Right lobe of liver (tissue), 6 donors: Measurements from ENCODE around the gene TMEM125. TPM values are rescaled to one million over a fixed set of nuclear protein-coding genes. Genes with fewer than 3 reads are reported as not detected.
A peak's percentile ranks its signal among the peaks of the same experiment; 100 is the strongest.

ENCODE experiments used
- ATAC-seq, 4 donors: fragments of 200-7000 bp; cut with Tn5 transposase; one replicate each; pipeline ENCODE4 v1.9.1; 2020; ENCODE audit warnings: mild to moderate bottlenecking in 4 of 4, moderate library complexity in 4 of 4
- DNase-seq, 3 donors: peaks; one replicate each; pipeline ENCODE4 v3.0.0-alpha.2; 2020
- H3K27ac ChIP-seq, 3 donors: fragments of 200-600 bp; one replicate each; pipeline ENCODE4 v1.8.0; 2022
- H3K27me3 ChIP-seq, 2 donors: fragments of 200-600 bp; one replicate each; pipeline ENCODE4 v1.8.0; 2022
- H3K36me3 ChIP-seq, 4 donors: fragments of 200-600 bp; sonication (generic) in 1 of 4; one replicate each; pipeline versions ENCODE4 v1.5.1 to v1.8.0; 2017 to 2022; ENCODE audit warnings: control low read depth in 1 of 4
- H3K4me1 ChIP-seq, 4 donors: fragments of 200-600 bp; sonication (generic) in 1 of 4; one replicate each; pipeline versions ENCODE4 v1.5.1 to v1.8.0; 2017 to 2022; ENCODE audit warnings: control low read depth in 1 of 4
- H3K4me3 ChIP-seq, 3 donors: fragments of 200-600 bp; one replicate each; pipeline ENCODE4 v1.8.0; 2022
- H3K9me3 ChIP-seq, 4 donors: fragments of 200-600 bp; sonication (generic) in 1 of 4; one replicate each; pipeline versions ENCODE4 v1.5.1 to v1.8.0; 2017 to 2022; ENCODE audit warnings: control low read depth in 1 of 4
- CTCF ChIP-seq, 4 donors: fragments of 200-600 bp in 3 of 4; fragments of 450-650 bp in 1 of 4; IDR thresholded peaks; one replicate each; pipeline versions ENCODE4 v1.5.1 to v1.8.0; 2016 to 2022; ENCODE audit warnings: antibody characterized with exemption in 4 of 4, mild to moderate bottlenecking in 2 of 4
- POLR2A ChIP-seq: fragments of 450-650 bp; IDR thresholded peaks from one replicate; pipeline ENCODE4 v1.6.1; 2017; ENCODE audit warnings: antibody characterized with exemption, mild to moderate bottlenecking
- WGBS: methylation state at CpG from one replicate; pipeline ENCODE4 v1.1.6; 2018; ENCODE audit warnings: low coverage, low lambda C conversion rate; ENCODE audit not compliant: insufficient coverage; ENCODE audit errors: missing lambda C conversion rate; 5-methylcytosine and 5-hydroxymethylcytosine counted together
- intact Hi-C, 2 donors: fragments of 100-400 bp; cut with DNase I; formaldehyde crosslinking; loops; one replicate each; pipeline versions ENCODE4 v1.11.2 to v1.14.1; 2022
- total RNA-seq, 6 experiments: library from RNA; depleted of rRNA in 2 of 6; stranded (reverse); fragments of >200 nt in 2 of 6; fragmentation: NEBNext Ultra II Directional in 3 of 6; extraction: Animal tissue kit (Norgen Biotek cat#: 25700) in 3 of 6; gene quantifications; one replicate each; pipeline versions ENCODE4 v1.1.0 to v1.2.4, GENCODE V29; 2016 to 2023
- donor health status: DM: no; HTN: yes; CAD: no.
- donor health status: DM: no; HTN: no; CAD: no.
- donor health status: DM: no; HTN: no; CAD: no.
- donor health status: DM: no; HTN: yes; CAD: no.
- donor health status: DM: no; HTN: yes; CAD: no.

TMEM125 gene
- total RNA-seq, 6 experiments from 2014 or later = 0.21 to 0.27 TPM; not detected in 4

GRCh38 chr1:43304771-43305300 is 35.1 kb downstream of the TMEM125 start:
- Histone ChIP-seq H3K9me3 (no peaks in the 10 kb centered on the region), H3K36me3 (no peaks in the 10 kb centered on the region), H3K27me3 (no peaks in the 10 kb centered on the region), H3K4me1 (peaks cover 0 to 20% (median 9%) of the 10 kb centered on the region in 4 donors), H3K4me3 (no peak overlapping the region), H3K27ac (no peak overlapping the region)
- intact Hi-C loops = no loop called here
- DNase-seq (peak in 1 of 3 donors; percentile 54), ATAC-seq (no peak)
- no peak for TF ChIP-seq POLR2A
- TF ChIP-seq CTCF (IDR thresholded peaks at IDR 0.05) = no peak
- 60% methylated on average over 2 of the region's 46 CpGs for WGBS

- peak in 1 of 3 donors; percentile 22 for DNase-seq
Measured at GRCh38 chr1:43305461-43305860, 35.7 kb downstream of the TMEM125 start.

GRCh38 chr1:43305926-43306687 is 36.3 kb downstream of the TMEM125 start:
- ATAC-seq (no peak), DNase-seq (peak in 1 of 3 donors; percentile 16)
- no peak overlapping the region for H3K4me3 ChIP-seq
- H3K27me3 ChIP-seq = no peaks in the 10 kb centered on the region
- intact Hi-C loops = no loop called here
- no peaks in the 10 kb centered on the region for H3K9me3 ChIP-seq
- H3K4me1 ChIP-seq = peaks cover 0 to 20% (median 9%) of the 10 kb centered on the region in 4 donors
- WGBS = 88% methylated on average over 6 of the region's 6 CpGs
- no peak for TF ChIP-seq POLR2A
- no peak for TF ChIP-seq CTCF (IDR thresholded peaks at IDR 0.05)
- H3K36me3 ChIP-seq = no peaks in the 10 kb centered on the region
- H3K27ac ChIP-seq = no peak overlapping the region

More at GRCh38 chr1:43305461-43305860, 35.7 kb downstream of the TMEM125 start:
- intact Hi-C loops = no loop called here
- Histone ChIP-seq H3K4me3 (no peak overlapping the region), H3K27ac (no peak overlapping the region), H3K27me3 (no peaks in the 10 kb centered on the region), H3K4me1 (peaks cover 0 to 20% (median 9%) of the 10 kb centered on the region in 4 donors), H3K9me3 (no peaks in the 10 kb centered on the region), H3K36me3 (no peaks in the 10 kb centered on the region)
- no peak for TF ChIP-seq POLR2A
- no peak for TF ChIP-seq CTCF (IDR thresholded peaks at IDR 0.05)
- ATAC-seq = no peak
- WGBS = no CpG with 5 or more reads among the region's 3 CpGs

GRCh38 chr1:43306688-43307457 is 37.1 kb downstream of the TMEM125 start:
- H3K4me3 ChIP-seq = no peak overlapping the region
- TF ChIP-seq POLR2A (no peak), CTCF (IDR thresholded peaks at IDR 0.05) (no peak)
- peak in 1 of 3 donors; percentile 55 for DNase-seq
- no peak overlapping the region for H3K27ac ChIP-seq
- 71% methylated on average over 3 of the region's 17 CpGs for WGBS
- intact Hi-C loops = no loop called here
- H3K27me3 ChIP-seq = no peaks in the 10 kb centered on the region
- no peaks in the 10 kb centered on the region for H3K36me3 ChIP-seq
- peak in 1 of 4 donors; percentile 25 for ATAC-seq
- H3K9me3 ChIP-seq = no peaks in the 10 kb centered on the region
- peaks cover 0 to 22% (median 11%) of the 10 kb centered on the region in 4 donors for H3K4me1 ChIP-seq
